Neural cell (in vitro differentiated cells): ENCODE results near the gene TMEM117. TPM values are rescaled to one million over a fixed set of nuclear protein-coding genes. Genes with fewer than 3 reads are reported as not detected.
"Not testable (repeated sequence)": the region's sequence is repeated elsewhere in the genome, so short reads cannot be mapped to it uniquely, and the experiment has no call there.

ENCODE experiments used
- H2AFZ ChIP-seq: fragments of 200-600, 300-800 bp; sonication (generic), shearing (Covaris generic); 2 replicates; pipeline ENCODE4 v1.6.0; 2014; ENCODE audit warnings: low read depth, mild to moderate bottlenecking, antibody characterized with exemption, low read length, moderate library complexity
- H3F3A ChIP-seq: fragments of 200-600 bp; shearing (Covaris generic); 2 replicates; pipeline ENCODE4 v1.6.1; 2016; ENCODE audit warnings: mild to moderate bottlenecking, moderate library complexity, mixed read lengths, antibody characterized with exemption, low read length; ENCODE audit not compliant: insufficient read depth, poor library complexity, severe bottlenecking
- H3K27ac ChIP-seq: fragments of 200-600, 300-800 bp; sonication (generic), shearing (Covaris generic); 2 replicates; pipeline ENCODE4 v1.5.1; 2014; ENCODE audit warnings: mild to moderate bottlenecking, low read length, moderate library complexity
- H3K27me3 ChIP-seq: fragments of 300-800, 200-600 bp; sonication (generic), shearing (Covaris generic); 2 replicates; pipeline ENCODE4 v1.6.0; 2014; ENCODE audit warnings: mild to moderate bottlenecking, low read depth, low read length, moderate library complexity; ENCODE audit not compliant: insufficient read depth
- H3K36me3 ChIP-seq: fragments of 300-800, 200-600 bp; sonication (generic), shearing (Covaris generic); 2 replicates; pipeline ENCODE4 v1.5.1; 2014; ENCODE audit warnings: mild to moderate bottlenecking, antibody characterized with exemption, low read length, moderate library complexity; ENCODE audit not compliant: insufficient read depth
- H3K4me2 ChIP-seq: fragments of 300-800, 200-600 bp; sonication (generic), shearing (Covaris generic); 2 replicates; pipeline ENCODE4 v1.6.0; 2014; ENCODE audit warnings: mild to moderate bottlenecking, low read length
- H3K4me3 ChIP-seq: fragments of 300-800, 200-600 bp; sonication (generic), shearing (Covaris generic); 2 replicates; pipeline ENCODE4 v1.5.1; 2014; ENCODE audit warnings: mild to moderate bottlenecking, low read length, moderate library complexity
- H3K79me2 ChIP-seq: fragments of 200-600 bp; shearing (Covaris generic); replicated peaks from 2 replicates; pipeline ENCODE4 v1.6.0; 2014; ENCODE audit warnings: mild to moderate bottlenecking, low read length, moderate library complexity; ENCODE audit not compliant: insufficient read depth
- H3K9ac ChIP-seq: fragments of 300-800, 200-600 bp; sonication (generic), shearing (Covaris generic); 2 replicates; pipeline ENCODE4 v1.6.1; 2016; ENCODE audit warnings: mild to moderate bottlenecking, low read length, mixed read lengths
- H3K9me2 ChIP-seq: fragments of 200-600 bp; shearing (Covaris generic); 2 replicates; pipeline ENCODE4 v1.6.1; 2016; ENCODE audit warnings: mild to moderate bottlenecking, low read length, mixed read lengths; ENCODE audit not compliant: insufficient read depth
- H3K9me3 ChIP-seq: fragments of 200-600, 300-800 bp; sonication (generic), shearing (Covaris generic); 2 replicates; pipeline ENCODE4 v1.6.1; 2016; ENCODE audit warnings: mild to moderate bottlenecking, mixed run types, low read length, moderate library complexity, mixed read lengths
- H4K20me1 ChIP-seq: fragments of 200-600 bp; shearing (Covaris generic); 2 replicates; pipeline ENCODE4 v1.6.1; 2016; ENCODE audit warnings: mild to moderate bottlenecking, mixed run types; ENCODE audit not compliant: insufficient read depth
- EP300 ChIP-seq: fragments of 450-650 bp; conservative IDR thresholded peaks from 2 replicates; pipeline ENCODE4 v1.6.1; 2014; ENCODE audit warnings: antibody characterized with exemption, mild to moderate bottlenecking, moderate library complexity; ENCODE audit not compliant: poor library complexity, severe bottlenecking
- EZH2 ChIP-seq: fragments of 200-600, 300-800 bp; shearing (Covaris generic), sonication (generic); IDR thresholded peaks from 2 replicates; pipeline ENCODE4 v1.6.1; 2014; ENCODE audit warnings: antibody characterized with exemption, low read length, borderline replicate concordance, mild to moderate bottlenecking; ENCODE audit not compliant: insufficient read depth, poor library complexity, severe bottlenecking
- MXI1 ChIP-seq: fragments of 450-650 bp; conservative IDR thresholded peaks from 2 replicates; pipeline ENCODE4 v1.6.1; 2014; ENCODE audit warnings: antibody characterized with exemption, mild to moderate bottlenecking; ENCODE audit not compliant: poor library complexity, severe bottlenecking
- POLR2AphosphoS5 ChIP-seq: IDR thresholded peaks from 2 replicates; pipeline ENCODE4 v1.6.1; 2012
- RAD21 ChIP-seq: fragments of 450-650 bp; conservative IDR thresholded peaks from 2 replicates; pipeline ENCODE4 v1.6.1; 2014; ENCODE audit warnings: antibody characterized with exemption, mild to moderate bottlenecking, moderate library complexity
- SMC3 ChIP-seq: fragments of 450-650 bp; conservative IDR thresholded peaks from 2 replicates; pipeline ENCODE4 v1.6.1; 2014; ENCODE audit warnings: antibody characterized with exemption, mild to moderate bottlenecking, moderate library complexity; ENCODE audit not compliant: poor library complexity
- TAF1 ChIP-seq: IDR thresholded peaks from 2 replicates; pipeline ENCODE4 v1.6.1; 2012; ENCODE audit warnings: low read depth
- polyA plus RNA-seq: library from polyadenylated mRNA; depleted of rRNA; stranded (reverse); fragments of >200 nt; gene quantifications from 2 replicates; pipeline ENCODE4 v1.2.3, GENCODE V29; 2014
- TF ChIP-seq, protein P1 (sequence below): IDR thresholded peaks from 2 replicates; pipeline ENCODE4 v1.6.1; 2012; ENCODE audit warnings: borderline replicate concordance
- TF ChIP-seq, protein P2 (sequence below): fragments of 450-650 bp; IDR thresholded peaks from 2 replicates; pipeline ENCODE4 v1.5.1; 2014; ENCODE audit warnings: antibody characterized with exemption, mild to moderate bottlenecking, moderate library complexity; ENCODE audit not compliant: poor library complexity, severe bottlenecking

TMEM117 gene
- polyA plus RNA-seq, 1 donor from 2014 or later: 5.3 TPM

DNA sequence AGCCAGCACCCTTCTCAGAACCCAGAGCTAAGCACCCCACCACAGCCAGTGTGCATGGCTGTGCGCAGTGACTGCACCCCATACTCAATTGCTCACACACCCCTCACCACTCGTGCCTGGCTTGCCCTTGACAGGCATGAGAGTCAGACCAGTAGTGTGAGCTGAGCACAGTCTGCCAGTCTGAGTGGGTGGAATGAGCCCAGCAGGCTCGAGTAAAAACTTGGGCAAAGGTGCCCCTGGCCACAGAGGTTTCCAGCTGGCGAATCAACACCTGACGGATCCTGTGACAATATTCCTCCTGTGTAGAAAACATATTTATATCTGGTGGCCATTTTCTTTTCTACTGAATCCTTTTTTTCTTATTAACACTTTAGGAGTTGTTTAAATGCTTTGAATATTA is 202.5 kb downstream of the TMEM117 start:
- Histone ChIP-seq H3K79me2 (no peaks in the 10 kb centered on the region), H3F3A (no peaks in the 10 kb centered on the region), H3K9me2 (no peaks in the 10 kb centered on the region), H3K4me3 (no peak overlapping the region), H2AFZ (no peak overlapping the region), H4K20me1 (no peaks in the 10 kb centered on the region), H3K4me2 (no peak overlapping the region), H3K36me3 (no peaks in the 10 kb centered on the region), H3K27me3 (no peaks in the 10 kb centered on the region), H3K27ac (no peak overlapping the region), H3K9me3 (no peaks in the 10 kb centered on the region), H3K9ac (no peak overlapping the region)
- TF ChIP-seq SMC3 (no peak), MXI1 (no peak), RAD21 (no peak), POLR2AphosphoS5 (no peak), EP300 (no peak), EZH2 (no peak), TAF1 (no peak)
- TF ChIP-seq, protein P1, sequence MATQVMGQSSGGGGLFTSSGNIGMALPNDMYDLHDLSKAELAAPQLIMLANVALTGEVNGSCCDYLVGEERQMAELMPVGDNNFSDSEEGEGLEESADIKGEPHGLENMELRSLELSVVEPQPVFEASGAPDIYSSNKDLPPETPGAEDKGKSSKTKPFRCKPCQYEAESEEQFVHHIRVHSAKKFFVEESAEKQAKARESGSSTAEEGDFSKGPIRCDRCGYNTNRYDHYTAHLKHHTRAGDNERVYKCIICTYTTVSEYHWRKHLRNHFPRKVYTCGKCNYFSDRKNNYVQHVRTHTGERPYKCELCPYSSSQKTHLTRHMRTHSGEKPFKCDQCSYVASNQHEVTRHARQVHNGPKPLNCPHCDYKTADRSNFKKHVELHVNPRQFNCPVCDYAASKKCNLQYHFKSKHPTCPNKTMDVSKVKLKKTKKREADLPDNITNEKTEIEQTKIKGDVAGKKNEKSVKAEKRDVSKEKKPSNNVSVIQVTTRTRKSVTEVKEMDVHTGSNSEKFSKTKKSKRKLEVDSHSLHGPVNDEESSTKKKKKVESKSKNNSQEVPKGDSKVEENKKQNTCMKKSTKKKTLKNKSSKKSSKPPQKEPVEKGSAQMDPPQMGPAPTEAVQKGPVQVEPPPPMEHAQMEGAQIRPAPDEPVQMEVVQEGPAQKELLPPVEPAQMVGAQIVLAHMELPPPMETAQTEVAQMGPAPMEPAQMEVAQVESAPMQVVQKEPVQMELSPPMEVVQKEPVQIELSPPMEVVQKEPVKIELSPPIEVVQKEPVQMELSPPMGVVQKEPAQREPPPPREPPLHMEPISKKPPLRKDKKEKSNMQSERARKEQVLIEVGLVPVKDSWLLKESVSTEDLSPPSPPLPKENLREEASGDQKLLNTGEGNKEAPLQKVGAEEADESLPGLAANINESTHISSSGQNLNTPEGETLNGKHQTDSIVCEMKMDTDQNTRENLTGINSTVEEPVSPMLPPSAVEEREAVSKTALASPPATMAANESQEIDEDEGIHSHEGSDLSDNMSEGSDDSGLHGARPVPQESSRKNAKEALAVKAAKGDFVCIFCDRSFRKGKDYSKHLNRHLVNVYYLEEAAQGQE: no peak
- TF ChIP-seq, protein P2, sequence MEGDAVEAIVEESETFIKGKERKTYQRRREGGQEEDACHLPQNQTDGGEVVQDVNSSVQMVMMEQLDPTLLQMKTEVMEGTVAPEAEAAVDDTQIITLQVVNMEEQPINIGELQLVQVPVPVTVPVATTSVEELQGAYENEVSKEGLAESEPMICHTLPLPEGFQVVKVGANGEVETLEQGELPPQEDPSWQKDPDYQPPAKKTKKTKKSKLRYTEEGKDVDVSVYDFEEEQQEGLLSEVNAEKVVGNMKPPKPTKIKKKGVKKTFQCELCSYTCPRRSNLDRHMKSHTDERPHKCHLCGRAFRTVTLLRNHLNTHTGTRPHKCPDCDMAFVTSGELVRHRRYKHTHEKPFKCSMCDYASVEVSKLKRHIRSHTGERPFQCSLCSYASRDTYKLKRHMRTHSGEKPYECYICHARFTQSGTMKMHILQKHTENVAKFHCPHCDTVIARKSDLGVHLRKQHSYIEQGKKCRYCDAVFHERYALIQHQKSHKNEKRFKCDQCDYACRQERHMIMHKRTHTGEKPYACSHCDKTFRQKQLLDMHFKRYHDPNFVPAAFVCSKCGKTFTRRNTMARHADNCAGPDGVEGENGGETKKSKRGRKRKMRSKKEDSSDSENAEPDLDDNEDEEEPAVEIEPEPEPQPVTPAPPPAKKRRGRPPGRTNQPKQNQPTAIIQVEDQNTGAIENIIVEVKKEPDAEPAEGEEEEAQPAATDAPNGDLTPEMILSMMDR: no peak

DNA sequence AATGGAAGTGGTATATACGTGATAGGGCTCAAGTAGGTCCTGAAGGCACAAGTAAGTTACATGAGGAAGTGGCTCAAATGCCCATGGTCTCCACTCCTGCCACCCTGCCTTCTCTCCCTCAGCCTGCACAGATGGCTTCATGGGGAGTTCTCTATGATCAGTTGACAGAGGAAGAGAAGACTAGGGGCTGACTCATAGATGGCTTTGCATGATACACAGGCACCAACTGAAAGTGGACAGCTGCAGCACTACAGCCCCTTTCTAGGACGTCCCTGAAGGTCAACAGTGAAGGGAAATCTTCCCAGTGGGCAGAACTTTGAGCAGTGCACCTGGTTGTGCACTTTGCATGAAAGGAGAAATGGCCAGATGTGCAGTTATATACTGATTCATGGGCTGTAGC is 208.6 kb downstream of the TMEM117 start:
- not testable (repeated sequence) for H3K9ac ChIP-seq, H3K4me2 ChIP-seq, H2AFZ ChIP-seq, H3K79me2 ChIP-seq, H3K36me3 ChIP-seq, H3K27ac ChIP-seq, H3K27me3 ChIP-seq, H3K9me3 ChIP-seq, H4K20me1 ChIP-seq, H3K9me2 ChIP-seq, H3F3A ChIP-seq, H3K4me3 ChIP-seq
